CD4-positive, alpha-beta T cell treated with Interleukin-6 at 100 ng/mL for 8 hours (primary cell): ENCODE data around the gene EPHA7.

Experiments used
- DNase-seq: peaks from one replicate; pipeline ENCODE4 v3.0.0-alpha.2; 2020; ENCODE audit warnings: mixed read lengths, low spot score

Gene EPHA7

GRCh38 chr6:93419304-93420162, at the start of gene EPHA7:
Gene EPHA7, minus strand, starts transcription at chr6:93419559. Its CDS starts 218 bp downstream, at chr6:93419341.
- no peak for DNase-seq

- DNase-seq = no peak
Measured at GRCh38 chr6:93468291-93468690, 48.9 kb upstream of the EPHA7 start.

- DNase-seq = no peak
Measured at GRCh38 chr6:93454533-93454932, 35.2 kb upstream of the EPHA7 start.

GRCh38 chr6:93453956-93454355, 34.6 kb upstream of the EPHA7 start:
- no peak for DNase-seq

GRCh38 chr6:93447874-93448273, 28.5 kb upstream of the EPHA7 start:
- no peak for DNase-seq

DNA sequence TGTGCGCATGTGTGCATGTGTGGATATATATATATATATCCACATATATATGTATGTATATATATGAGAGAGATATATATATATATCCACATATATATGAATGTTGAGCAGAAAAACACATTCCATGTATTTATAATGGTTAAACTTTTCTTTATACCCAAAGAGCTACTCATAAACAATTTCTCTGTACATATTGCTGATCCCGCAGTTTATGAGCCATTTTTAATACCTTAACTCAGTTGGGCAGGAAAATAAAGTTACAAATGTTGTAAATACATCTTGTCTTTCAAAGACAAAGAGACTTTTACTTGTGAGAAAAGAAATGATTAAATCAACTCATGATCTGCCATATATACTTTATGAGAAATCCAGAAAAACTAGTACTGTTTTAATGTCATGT, 18.1 kb upstream of the EPHA7 start:
- no peak for DNase-seq

DNA sequence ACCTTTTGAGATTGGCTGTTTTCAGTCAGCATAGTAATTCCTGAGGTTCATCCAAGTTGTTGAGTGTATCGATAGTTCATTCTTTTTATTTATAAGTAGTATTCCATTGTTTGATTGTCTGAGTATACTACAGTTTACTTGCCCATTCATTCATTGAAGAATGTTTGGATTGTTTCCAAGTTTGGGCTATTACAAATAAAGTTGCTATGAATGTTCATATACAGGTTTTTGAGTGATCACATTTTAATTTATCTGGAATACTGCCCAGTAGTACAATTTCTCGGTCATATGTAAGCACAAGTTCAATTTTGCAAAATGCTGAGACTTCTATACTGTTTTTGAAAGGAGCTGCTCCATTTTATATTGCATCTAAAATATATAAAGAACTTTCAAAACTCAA, 14.2 kb upstream of the EPHA7 start:
- no peak for DNase-seq

- no peak for DNase-seq
Measured at GRCh38 chr6:93424303-93425064, 5.1 kb upstream of the EPHA7 start.

- DNase-seq = no peak
Measured at GRCh38 chr6:93423542-93423941, 4.2 kb upstream of the EPHA7 start.

DNA sequence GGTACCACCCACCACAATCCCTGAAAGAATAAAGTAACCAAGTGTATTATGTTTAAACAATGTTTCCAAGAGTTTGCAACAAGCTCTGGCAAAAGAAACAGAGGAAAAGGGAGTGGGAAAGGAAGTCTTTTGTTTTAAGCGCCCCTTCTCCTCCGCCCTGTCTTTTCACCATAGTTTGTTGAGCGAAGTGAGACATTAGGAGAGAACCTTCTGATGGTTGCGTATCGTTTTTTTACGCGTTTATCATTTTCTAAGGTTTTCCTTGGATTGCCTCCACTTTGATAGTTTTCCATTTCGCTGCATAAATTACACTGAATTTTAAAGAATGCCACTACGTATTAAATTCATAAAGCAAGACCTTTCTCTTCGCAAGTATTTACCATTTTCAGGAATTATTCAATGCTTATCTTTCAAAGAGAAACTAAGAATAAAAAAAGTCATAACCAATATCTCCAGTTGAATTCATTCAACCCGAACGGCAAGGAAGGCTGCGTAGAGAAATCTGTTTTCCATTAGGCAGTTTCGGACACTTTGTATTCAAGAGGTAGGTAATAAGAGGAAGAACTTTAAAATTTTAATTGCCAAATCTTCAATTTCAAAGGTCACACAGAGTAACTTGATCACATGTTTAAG, 920 bp upstream of the EPHA7 start:
- DNase-seq = no peak

- no peak for DNase-seq
Measured at GRCh38 chr6:93418408-93419303, 703 bp downstream of the EPHA7 start.

DNA sequence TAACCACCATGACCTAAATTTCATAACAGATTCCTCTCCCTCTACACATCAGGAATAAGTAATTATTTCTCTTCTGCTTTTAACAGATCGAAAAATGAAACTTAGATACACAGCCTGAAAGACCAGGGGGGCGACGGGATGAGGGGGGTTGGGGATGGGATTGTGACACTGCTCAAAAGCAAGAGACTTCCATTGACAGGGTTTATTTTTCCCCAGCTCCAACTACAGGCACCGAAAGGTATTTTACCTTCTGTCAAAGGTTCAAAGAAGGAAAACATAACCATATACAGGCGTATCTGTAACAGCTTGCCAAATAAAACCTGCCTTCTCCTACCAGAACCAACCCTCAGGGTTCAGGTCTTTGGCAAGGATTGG, 1.3 kb downstream of the EPHA7 start:
- DNase-seq = no peak

DNA sequence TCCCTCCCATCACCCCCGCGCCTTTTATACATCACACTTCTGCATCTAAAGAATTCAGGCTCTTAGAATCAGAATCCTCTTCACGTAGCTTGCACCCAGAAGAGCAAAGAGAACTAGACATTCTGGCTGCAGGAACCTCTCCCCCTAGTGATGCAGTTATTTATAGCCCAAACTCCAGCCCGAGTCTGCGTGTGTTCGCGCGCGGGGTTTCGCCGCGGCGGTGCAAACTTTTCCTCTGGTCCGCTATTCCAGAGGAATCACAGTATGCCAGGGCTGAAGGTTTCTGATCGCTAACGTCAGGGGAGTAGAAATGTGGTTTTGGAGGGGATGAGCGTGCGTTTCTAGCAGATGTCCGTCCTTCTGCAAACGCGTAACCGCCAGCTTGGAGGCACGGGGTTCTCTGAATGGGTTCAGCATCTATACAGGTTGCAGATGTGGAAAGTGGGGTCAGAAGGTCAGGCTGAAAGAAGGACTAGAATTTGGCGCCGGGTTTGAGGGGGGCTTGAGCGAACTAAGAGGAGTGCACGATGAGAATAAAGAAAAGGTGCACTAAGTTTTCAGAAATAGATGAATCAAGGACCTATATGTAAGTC, 1.8 kb downstream of the EPHA7 start:
- no peak for DNase-seq

DNA sequence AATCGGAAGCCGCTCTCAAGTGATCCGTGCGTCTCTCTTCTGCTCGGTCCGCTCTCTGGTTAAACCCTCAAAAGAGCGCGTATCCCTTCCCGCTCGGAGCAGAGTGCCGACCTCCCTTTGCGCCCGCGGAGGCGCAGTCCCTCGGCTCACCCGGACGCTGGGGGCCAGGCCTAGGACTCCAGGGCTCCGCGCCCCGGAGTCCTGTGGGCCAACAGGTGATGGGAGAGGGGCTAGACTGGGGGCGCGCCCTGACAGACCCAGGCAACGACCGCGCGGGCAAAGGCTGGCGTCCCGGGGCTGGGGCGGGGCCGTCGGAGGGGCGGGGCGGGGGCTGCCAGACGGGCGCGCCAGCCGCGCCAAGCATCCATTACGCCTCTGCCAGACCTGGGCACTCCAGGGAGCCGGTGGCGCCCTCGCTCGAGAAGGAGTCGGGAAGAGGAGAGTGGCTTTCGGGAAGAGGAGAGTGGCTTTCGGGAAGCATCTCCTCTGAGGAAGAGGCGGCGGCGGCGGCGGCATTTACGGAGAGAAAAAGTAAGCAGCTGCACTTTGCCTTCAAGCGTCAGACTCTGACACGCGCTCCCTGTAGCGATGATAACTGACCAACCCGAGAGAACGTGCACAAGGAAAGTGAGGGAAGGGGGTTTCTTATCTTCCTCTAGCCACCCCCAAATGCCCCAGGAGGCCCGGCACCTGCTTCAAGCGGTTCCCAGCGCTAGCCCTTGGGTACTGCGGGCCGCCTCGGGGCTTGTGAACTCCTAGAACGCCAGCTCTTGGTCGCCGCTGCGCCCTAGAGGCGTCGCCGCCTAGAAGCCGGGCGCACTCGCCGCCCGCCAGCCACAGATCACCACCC, 2.6 kb downstream of the EPHA7 start:
- DNase-seq = no peak

DNA sequence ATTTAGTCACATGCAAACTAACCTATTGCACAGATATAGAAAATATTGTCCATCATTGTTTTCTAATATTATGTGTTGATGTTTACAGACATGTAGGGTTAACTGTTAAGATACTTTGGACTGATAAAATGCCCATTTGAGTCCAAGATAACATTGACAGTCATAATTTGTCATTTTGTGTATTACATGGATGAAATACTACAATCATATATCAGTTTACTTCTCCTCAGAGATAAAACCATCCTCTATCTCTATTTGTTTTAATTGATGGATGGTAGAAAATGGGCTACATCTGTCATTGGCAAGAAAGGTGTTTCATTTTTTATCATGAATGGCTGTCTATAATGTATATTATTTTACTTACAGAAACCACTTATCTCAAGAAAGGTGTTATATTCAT, 6.2 kb downstream of the EPHA7 start:
- no peak for DNase-seq

- no peak for DNase-seq
Measured at GRCh38 chr6:93412452-93412851, 6.9 kb downstream of the EPHA7 start.

- no peak for DNase-seq
Measured at GRCh38 chr6:93407186-93407585, 12.2 kb downstream of the EPHA7 start.

DNA sequence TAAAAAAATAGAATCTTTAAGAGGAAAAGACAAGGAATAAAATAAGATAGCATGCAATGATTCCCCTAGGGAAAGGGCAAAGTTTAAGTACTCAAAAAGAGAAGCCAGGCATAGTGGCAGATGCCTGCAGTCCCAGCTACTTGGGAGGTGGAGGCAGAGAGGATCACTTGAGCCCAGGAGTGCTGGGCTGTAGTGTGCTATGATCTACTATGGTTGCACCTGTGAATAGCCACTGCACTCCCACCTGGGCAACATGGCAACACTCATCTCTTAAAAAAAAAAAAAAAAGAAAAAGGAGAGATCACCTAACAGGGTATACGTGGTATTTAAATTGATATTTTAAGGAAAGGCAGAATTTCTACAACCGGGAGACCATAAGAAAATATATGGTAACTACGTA, 16.0 kb downstream of the EPHA7 start:
- DNase-seq = no peak

- DNase-seq = no peak
Measured at GRCh38 chr6:93398723-93399122, 20.6 kb downstream of the EPHA7 start.

- DNase-seq = no peak
Measured at GRCh38 chr6:93394471-93394870, 24.9 kb downstream of the EPHA7 start.
